ENCODE data around the gene ERBB4. TPM values are rescaled to one million over a fixed set of nuclear protein-coding genes. Genes with fewer than 3 reads are reported as not detected.

Gene ERBB4
- total RNA-seq, 1 experiment from 2014 or later: 0.04 TPM

DNA sequence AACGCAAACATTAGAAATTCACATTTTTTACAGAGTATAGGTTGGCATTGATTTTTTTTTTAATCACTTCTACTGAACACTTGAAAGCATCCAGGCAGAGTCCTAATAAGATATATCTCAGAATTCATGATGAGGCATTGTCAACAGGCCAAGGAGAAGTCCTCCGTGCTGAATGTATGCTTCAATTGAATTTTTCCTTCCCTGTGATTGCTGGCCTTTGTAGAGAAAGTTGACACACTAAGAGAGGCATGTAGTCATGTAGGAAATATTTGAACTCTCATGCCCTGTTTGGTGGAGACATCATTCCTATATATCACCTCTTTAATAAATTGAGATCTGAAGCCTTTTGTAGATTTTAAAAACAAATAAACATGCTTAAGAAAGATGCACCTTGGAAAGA, 1137.3 kb downstream of the ERBB4 start:
- no peak overlapping the region for H2AFZ ChIP-seq (ENCODE audit: low read length)
- H3K4me1 Mint-ChIP-seq: peaks cover 3 to 10% of the 10 kb centered on the region in 2 experiments
- H4K20me1 ChIP-seq (ENCODE audit: control insufficient read depth, insufficient read depth, insufficient read length): no peaks in the 10 kb centered on the region
- no peak overlapping the region for H3K23ac ChIP-seq (ENCODE audit: insufficient read length, low read depth, low read length)
- H2BK12ac ChIP-seq (ENCODE audit: insufficient read length, low read depth, low read length): no peak overlapping the region
- no peaks in the 10 kb centered on the region for H3K79me2 ChIP-seq (ENCODE audit: insufficient read depth, low read length)
- no peak overlapping the region for H3K14ac ChIP-seq (ENCODE audit: insufficient read depth, low read length)
- H2AK5ac ChIP-seq (ENCODE audit: insufficient read length, low read length): no peak overlapping the region
- H2BK20ac ChIP-seq (ENCODE audit: low read depth, low read length, poor library complexity, severe bottlenecking): no peak overlapping the region
- H3K79me1 ChIP-seq (ENCODE audit: insufficient read depth, low read depth, low read length, poor library complexity, severe bottlenecking): no peaks in the 10 kb centered on the region
- no peak overlapping the region for H3K18ac ChIP-seq (ENCODE audit: insufficient read length, low read depth, low read length)
- H3K9me3 Mint-ChIP-seq: no peaks in the 10 kb centered on the region
- no peak overlapping the region for H4K91ac ChIP-seq (ENCODE audit: insufficient read length, low read depth, low read length)
- no peak overlapping the region for H3T11ph ChIP-seq (ENCODE audit: low read length)
- no peak overlapping the region for H2BK15ac ChIP-seq (ENCODE audit: low read depth, low read length)
- TF ChIP-seq, protein P1, sequence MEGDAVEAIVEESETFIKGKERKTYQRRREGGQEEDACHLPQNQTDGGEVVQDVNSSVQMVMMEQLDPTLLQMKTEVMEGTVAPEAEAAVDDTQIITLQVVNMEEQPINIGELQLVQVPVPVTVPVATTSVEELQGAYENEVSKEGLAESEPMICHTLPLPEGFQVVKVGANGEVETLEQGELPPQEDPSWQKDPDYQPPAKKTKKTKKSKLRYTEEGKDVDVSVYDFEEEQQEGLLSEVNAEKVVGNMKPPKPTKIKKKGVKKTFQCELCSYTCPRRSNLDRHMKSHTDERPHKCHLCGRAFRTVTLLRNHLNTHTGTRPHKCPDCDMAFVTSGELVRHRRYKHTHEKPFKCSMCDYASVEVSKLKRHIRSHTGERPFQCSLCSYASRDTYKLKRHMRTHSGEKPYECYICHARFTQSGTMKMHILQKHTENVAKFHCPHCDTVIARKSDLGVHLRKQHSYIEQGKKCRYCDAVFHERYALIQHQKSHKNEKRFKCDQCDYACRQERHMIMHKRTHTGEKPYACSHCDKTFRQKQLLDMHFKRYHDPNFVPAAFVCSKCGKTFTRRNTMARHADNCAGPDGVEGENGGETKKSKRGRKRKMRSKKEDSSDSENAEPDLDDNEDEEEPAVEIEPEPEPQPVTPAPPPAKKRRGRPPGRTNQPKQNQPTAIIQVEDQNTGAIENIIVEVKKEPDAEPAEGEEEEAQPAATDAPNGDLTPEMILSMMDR (conservative IDR thresholded peaks at IDR 0.05): no peak
- no peak overlapping the region for H3K4me2 ChIP-seq (ENCODE audit: insufficient read depth, insufficient read length, low read length)
- no peaks in the 10 kb centered on the region for H3K9me3 ChIP-seq (ENCODE audit: control insufficient read depth, low read depth, low read length)
- no peak overlapping the region for H3K9ac ChIP-seq (ENCODE audit: extremely low read depth, insufficient read length, low read length)
- H2BK5ac ChIP-seq (ENCODE audit: insufficient read length, low read length): no peak overlapping the region
- H3K27ac ChIP-seq (ENCODE audit: insufficient read length, low read depth, low read length): no peak overlapping the region
- no peak overlapping the region for H3K27ac Mint-ChIP-seq
- no peak overlapping the region for H3K4ac ChIP-seq (ENCODE audit: low read depth, low read length)
- no peak overlapping the region for H3K4me3 Mint-ChIP-seq
- no peak overlapping the region for H4K5ac ChIP-seq (ENCODE audit: insufficient read length, low read depth, low read length)
- no peaks in the 10 kb centered on the region for H3K36me3 Mint-ChIP-seq (ENCODE audit: insufficient read depth in 1 of 3, low read depth in 3 of 3)
- no peak overlapping the region for H4K8ac ChIP-seq (replicated peaks; ENCODE audit: insufficient read length, low read depth, low read length)
- H3K27me3 ChIP-seq (ENCODE audit: insufficient read depth, low read length): no peaks in the 10 kb centered on the region
- WGBS (ENCODE audit: extremely low coverage, insufficient read length, low lambda C conversion rate): no CpG with 5 or more reads among the region's 2 CpGs
- H3K23me2 ChIP-seq (ENCODE audit: insufficient read length, low read depth, low read length, poor library complexity, severe bottlenecking): no peaks in the 10 kb centered on the region
- no peaks in the 10 kb centered on the region for H3K4me1 ChIP-seq (ENCODE audit: insufficient read depth, low read length)
- no peak overlapping the region for H3K56ac ChIP-seq (ENCODE audit: insufficient read length, low read depth, low read length)
- no peak for DNase-seq
- H2BK120ac ChIP-seq (ENCODE audit: low read depth, low read length, poor library complexity, severe bottlenecking): no peak overlapping the region
- no peaks in the 10 kb centered on the region for H3K27me3 Mint-ChIP-seq (ENCODE audit: low read depth)

All from H9 (cell line).